ENCODE measurements around the gene TSPAN1. TPM values are rescaled to one million over a fixed set of nuclear protein-coding genes. Genes with fewer than 3 reads are reported as not detected.

TSPAN1 gene
- total RNA-seq, 2 donors from 2014 or later = not detected

DNA sequence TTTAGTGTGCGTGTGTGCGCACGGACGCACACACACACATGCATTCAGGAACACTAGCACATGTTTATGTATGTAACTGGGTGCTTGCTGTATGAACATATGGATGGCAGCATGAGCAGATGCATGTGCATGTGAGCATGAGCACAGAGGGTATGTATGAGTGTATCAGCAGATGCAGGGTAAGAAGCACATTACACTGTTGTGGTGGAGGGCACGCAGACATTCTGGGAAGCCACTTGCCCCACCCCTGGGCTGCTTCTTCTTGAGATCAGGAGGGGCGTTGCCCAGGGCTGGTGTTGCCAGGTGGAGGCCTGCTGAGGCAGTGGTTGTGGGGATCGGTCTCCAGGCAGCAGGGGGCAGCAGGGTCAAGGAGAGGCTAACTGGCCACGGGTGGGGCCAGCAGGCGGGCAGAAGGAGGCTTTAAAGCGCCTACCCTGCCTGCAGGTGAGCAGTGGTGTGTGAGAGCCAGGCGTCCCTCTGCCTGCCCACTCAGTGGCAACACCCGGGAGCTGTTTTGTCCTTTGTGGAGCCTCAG lies 5.3 kb downstream of the TSPAN1 start:
- DNase-seq (ENCODE audit: low spot score in 2 of 2) = no peak
- ATAC-seq = peak in 1 of 2 donors; percentile 10
- Mint-ChIP-seq H3K27ac (no peak overlapping the region), H3K36me3 (no peaks in the 10 kb centered on the region), H3K9me3 (no peaks in the 10 kb centered on the region)

DNA sequence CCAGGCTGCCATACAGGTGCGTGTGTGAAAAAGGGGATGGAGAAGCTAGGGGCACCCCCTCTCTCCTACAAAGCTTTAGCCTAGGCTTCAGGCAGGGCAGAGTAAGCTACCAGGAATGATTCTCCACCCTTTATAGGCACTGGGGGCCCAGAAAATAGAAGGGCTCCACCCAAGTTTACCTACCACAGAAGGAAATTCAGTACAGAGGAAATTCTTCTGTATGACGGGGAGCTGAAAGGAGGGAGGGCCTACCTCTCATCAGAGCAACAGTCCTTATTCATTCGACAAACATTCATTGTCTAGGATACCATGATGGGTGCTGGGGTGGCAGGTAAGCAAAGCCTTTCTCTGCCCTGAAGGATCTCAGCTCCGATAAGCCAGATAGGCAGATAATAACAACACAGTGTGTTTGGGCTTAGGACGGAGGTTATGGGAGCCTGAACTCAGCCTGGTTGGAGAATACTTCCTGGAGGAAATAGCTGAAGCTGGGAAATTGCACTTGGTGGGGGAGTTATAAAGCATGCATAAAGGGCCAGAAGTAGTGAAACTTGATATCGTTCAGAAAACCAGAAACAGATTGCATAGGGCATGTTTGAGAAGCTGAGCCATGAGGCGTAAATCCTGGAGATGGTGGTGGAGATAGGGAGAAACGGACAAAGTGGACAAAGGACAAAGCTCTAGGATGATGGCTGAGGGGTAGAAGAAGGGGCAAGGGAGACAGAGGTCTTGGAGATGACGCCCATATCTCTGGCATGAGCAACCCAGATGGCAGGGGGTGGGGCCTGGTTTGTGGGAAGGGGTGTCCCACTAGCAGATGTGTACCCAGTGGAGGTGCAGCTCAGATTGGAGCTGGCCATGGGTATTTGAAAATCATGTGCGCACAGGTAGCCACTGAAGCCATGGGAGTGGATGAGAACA lies 6.7 kb downstream of the TSPAN1 start:
- DNase-seq (ENCODE audit: low spot score in 2 of 2) = no peak
- H3K36me3 Mint-ChIP-seq = no peaks in the 10 kb centered on the region
- ATAC-seq = no peak
- H3K9me3 Mint-ChIP-seq = no peaks in the 10 kb centered on the region
- no peak overlapping the region for H3K27ac Mint-ChIP-seq

DNA sequence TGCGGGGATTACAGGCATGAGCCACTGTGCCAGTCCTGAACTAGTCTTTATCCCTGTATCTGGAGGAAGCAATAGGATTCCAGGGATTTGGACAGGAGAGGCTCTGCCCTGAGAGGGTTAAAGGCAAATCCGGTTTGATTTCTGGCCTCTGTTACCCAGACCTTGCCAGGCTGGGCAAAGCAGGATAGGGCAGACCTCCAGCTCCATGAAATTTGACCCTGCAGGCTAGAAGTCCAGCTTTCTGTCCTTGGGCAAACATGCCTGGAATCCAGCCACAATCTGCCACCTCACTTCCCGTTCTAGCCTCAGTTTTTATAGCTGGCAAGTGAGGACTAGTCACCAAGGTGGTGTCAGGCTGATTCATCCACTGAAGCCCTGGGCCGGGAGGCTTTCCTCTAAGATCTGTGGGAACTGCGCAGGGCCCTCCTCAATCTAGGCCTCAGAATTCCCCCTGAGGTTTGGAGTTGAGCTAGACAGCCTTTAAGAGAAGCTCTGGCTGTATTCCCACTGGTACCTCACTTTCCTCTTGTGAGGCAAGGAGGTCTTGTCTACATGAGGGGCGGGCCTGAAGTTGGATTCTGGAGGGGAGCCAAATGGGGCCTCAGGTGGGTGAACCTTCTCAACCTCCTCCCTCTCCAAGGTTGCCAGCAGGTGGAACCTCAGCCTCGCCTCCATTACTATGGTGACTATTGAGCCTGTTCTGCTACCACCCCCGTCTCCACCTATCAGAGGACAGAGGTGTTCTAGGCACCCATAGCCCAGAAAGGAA lies 8.4 kb downstream of the TSPAN1 start:
- DNase-seq (ENCODE audit: low spot score in 2 of 2) (no peak), ATAC-seq (no peak)
- Mint-ChIP-seq H3K36me3 (no peaks in the 10 kb centered on the region), H3K27ac (no peak overlapping the region), H3K9me3 (no peaks in the 10 kb centered on the region)

- no peaks in the 10 kb centered on the region for H3K36me3 Mint-ChIP-seq
- H3K27ac Mint-ChIP-seq = peak overlapping the region in 1 of 2 donors; percentile 77
- H3K9me3 Mint-ChIP-seq = no peaks in the 10 kb centered on the region
- ATAC-seq (no peak), DNase-seq (ENCODE audit: low spot score in 2 of 2) (no peak)
Observed at GRCh38 chr1:46183926-46184557, 9.2 kb downstream of the TSPAN1 start.

- ATAC-seq (peak; percentile 85 to 90), DNase-seq (ENCODE audit: low spot score in 2 of 2) (peak; percentile 33 to 75)
- no peaks in the 10 kb centered on the region for H3K9me3 Mint-ChIP-seq
- no peaks in the 10 kb centered on the region for H3K36me3 Mint-ChIP-seq
- peak overlapping the region; percentile 66 to 77 for H3K27ac Mint-ChIP-seq
Observed at GRCh38 chr1:46184920-46185658, 10.2 kb downstream of the TSPAN1 start.

DNA sequence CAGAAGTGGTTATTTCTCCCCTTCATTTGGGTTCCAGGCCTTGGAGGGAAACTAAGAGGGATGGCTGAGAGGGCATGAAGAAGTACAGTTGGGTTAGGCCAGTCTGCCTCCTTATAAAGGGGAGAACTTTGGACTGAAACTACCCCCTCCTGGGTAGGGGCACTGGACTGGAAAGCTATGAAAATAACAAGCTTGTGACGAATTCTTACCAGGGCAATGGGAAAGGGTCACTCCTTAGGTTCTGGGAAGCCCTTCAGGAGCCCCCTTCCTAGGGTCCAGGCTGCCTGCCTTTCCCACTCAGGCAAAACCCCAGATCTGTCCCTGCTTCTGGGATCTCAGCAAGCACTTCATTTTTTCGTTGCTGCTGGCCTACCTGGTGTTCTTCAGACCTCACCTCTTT lies 11.2 kb downstream of the TSPAN1 start:
- Mint-ChIP-seq H3K27ac (no peak overlapping the region), H3K9me3 (no peaks in the 10 kb centered on the region), H3K36me3 (no peaks in the 10 kb centered on the region)
- no peak for DNase-seq (ENCODE audit: low spot score in 2 of 2)
- no peak for ATAC-seq

GRCh38 chr1:46187106-46187869 lies 12.4 kb downstream of the TSPAN1 start:
- H3K36me3 Mint-ChIP-seq = no peaks in the 10 kb centered on the region
- DNase-seq (ENCODE audit: low spot score in 2 of 2) (no peak), ATAC-seq (no peak)
- peak overlapping the region; percentile 57 to 65 for H3K27ac Mint-ChIP-seq
- no peaks in the 10 kb centered on the region for H3K9me3 Mint-ChIP-seq

GRCh38 chr1:46188295-46189030 lies 13.6 kb downstream of the TSPAN1 start:
- Mint-ChIP-seq H3K9me3 (no peaks in the 10 kb centered on the region), H3K36me3 (no peaks in the 10 kb centered on the region), H3K27ac (peak overlapping the region; percentile 51 to 57)
- no peak for DNase-seq (ENCODE audit: low spot score in 2 of 2)
- no peak for ATAC-seq

GRCh38 chr1:46190539-46190938 lies 15.7 kb downstream of the TSPAN1 start:
- DNase-seq (ENCODE audit: low spot score in 2 of 2) = no peak
- H3K9me3 Mint-ChIP-seq = no peaks in the 10 kb centered on the region
- no peaks in the 10 kb centered on the region for H3K36me3 Mint-ChIP-seq
- no peak overlapping the region for H3K27ac Mint-ChIP-seq
- ATAC-seq = no peak

DNA sequence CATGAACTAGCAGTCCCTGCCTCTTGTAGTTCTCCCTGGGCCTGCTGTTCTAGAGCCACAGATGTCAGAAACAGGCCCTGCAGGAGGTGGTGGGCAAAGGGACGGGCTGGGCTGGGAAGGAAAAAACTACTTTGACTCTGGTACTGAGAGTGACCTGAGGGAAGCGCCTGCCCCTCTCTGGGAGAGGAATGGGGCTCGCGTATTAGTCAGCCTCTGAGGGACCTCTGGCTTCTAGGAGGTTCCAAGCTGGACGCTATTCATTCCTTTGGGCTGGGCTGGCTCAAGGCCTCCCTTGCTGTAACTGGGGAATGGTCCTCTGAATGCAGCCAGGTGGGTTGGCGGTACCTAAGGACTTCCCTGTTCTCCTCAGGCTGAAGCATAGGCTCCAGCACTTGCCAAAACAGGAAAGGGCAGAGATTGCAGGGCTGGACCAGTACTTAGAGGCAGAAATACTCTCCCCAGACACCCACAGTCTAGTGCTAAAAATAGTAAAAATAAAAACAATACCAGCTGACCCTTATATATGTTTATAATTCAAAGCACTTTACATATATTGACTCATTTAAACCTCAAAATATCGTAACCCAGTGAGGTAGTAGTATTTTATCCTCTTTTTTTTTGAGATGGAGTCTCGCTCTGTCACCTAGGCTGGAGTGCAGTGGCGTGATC lies 16.3 kb downstream of the TSPAN1 start:
- ATAC-seq = no peak
- Mint-ChIP-seq H3K27ac (no peak overlapping the region), H3K9me3 (no peaks in the 10 kb centered on the region), H3K36me3 (no peaks in the 10 kb centered on the region)
- DNase-seq (ENCODE audit: low spot score in 2 of 2) = no peak

DNA sequence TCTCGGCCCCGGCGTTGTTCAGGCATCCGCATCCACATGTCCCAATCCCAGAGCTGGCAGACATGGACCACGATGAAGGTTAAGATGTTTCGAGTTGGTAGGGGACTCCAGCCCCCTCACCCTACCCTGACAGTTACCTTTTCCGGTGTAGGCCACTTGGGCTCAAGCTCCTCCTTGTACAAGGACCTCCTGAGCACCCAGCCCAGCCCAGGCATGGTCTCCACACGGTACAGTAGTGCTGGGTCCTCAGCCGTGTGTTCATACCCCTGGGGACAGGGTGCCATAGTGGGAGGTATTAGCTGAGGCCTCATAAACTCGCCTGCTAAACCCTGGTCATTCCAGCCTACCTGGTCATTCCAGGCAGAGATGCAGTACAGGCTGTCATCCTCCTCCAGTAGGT lies 17.3 kb downstream of the TSPAN1 start:
- no peaks in the 10 kb centered on the region for H3K36me3 Mint-ChIP-seq
- H3K9me3 Mint-ChIP-seq = no peaks in the 10 kb centered on the region
- H3K27ac Mint-ChIP-seq = peak overlapping the region in 1 of 2 donors; percentile 17
- DNase-seq (ENCODE audit: low spot score in 2 of 2) (no peak), ATAC-seq (no peak)

DNA sequence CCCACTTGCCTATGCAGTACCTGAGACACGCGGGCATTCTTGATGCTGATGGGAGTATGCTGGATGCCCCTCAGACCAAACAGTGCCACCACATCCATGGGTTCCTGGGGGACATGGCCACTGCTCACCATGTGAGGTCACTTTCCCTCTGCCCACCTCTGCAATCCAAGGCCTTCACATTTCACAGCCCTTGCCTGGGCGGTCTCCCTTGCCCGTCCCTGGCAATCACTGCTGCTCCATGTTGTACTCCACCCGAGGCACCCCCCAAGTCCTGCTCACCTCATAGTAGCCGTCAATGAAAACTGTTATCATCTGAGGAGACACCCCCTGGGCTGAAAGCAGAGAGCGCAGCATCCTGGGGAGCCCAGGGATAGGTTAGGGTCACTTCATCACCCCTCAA lies 18.4 kb downstream of the TSPAN1 start:
- no peaks in the 10 kb centered on the region for H3K9me3 Mint-ChIP-seq
- peak overlapping the region in 1 of 2 donors; percentile 17 for H3K27ac Mint-ChIP-seq
- no peak for DNase-seq (ENCODE audit: low spot score in 2 of 2)
- no peak for ATAC-seq
- H3K36me3 Mint-ChIP-seq = no peaks in the 10 kb centered on the region

- DNase-seq (ENCODE audit: low spot score in 2 of 2) = no peak
- ATAC-seq = no peak
- H3K27ac Mint-ChIP-seq = no peak overlapping the region
- H3K9me3 Mint-ChIP-seq = no peaks in the 10 kb centered on the region
- H3K36me3 Mint-ChIP-seq = no peaks in the 10 kb centered on the region
Observed at GRCh38 chr1:46193984-46194570, 19.2 kb downstream of the TSPAN1 start.

DNA sequence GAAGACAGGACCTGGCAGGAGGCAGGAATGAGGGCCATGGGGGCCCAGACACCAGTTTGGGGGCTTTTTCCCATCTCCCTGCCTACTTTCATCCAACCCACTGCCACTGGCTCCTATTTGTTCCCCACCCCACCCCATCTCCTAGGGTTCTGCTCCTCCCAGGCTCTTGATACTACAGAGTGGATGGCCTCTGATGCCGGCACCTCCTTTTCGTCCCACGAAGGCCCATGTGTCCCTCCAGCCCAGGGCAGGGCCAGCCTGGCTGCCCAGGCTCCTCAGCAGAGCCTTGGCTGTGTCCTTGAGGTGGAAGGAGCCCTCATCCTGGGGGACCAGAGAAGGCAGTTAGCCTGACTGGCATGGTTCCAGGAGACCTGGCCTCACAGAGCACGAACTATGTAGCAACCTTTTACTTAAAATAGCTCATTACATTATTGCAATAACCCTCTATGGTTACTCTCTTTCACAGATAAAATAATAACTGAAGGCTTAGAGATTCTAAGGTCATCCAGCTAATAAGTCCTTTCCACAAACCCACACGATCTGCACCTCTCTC lies 19.8 kb downstream of the TSPAN1 start:
- Mint-ChIP-seq H3K9me3 (no peaks in the 10 kb centered on the region), H3K27ac (no peak overlapping the region), H3K36me3 (no peaks in the 10 kb centered on the region)
- DNase-seq (ENCODE audit: low spot score in 2 of 2) = no peak
- ATAC-seq = no peak
